GM19467 (cell line): Measurements from ENCODE around the gene HUWE1.

Source experiments
- ATAC-seq: cut with Tn5 transposase; IDR thresholded peaks from one replicate; pipeline ENCODE4 v1.9.1; 2021; ENCODE audit warnings: mild to moderate bottlenecking, moderate library complexity; ENCODE audit not compliant: unreplicated experiment

Gene HUWE1

DNA sequence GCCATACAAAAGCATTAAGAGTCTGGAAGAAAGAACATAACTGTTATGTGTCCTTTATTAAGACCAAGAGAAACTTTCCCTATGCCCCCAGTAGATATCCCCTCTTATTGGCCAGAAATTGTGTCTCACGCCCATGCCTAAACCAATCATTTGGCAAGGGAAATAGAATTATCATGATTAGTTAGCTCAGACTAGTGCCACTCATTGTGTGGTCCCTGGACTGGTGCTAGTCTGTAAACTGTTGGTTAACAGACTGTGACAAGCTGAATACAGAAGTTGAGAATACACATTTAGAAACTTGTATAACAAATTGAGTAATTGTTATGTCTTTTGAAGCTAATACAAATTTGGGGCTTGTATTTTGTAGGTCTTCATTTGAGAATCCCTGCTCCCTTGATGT lies 8.1 kb upstream of the HUWE1 start:
- no peak for ATAC-seq

- no peak for ATAC-seq
These were observed 1.8 kb upstream of the HUWE1 start for GRCh38 chrX:53688300-53688699.

GRCh38 chrX:53685711-53686110 lies 808 bp downstream of the HUWE1 start:
- no peak for ATAC-seq

GRCh38 chrX:53684415-53685192 lies 1.9 kb downstream of the HUWE1 start:
- peak; percentile 66 for ATAC-seq

- ATAC-seq: peak; percentile 63
These were observed 2.7 kb downstream of the HUWE1 start for GRCh38 chrX:53683556-53684414.

DNA sequence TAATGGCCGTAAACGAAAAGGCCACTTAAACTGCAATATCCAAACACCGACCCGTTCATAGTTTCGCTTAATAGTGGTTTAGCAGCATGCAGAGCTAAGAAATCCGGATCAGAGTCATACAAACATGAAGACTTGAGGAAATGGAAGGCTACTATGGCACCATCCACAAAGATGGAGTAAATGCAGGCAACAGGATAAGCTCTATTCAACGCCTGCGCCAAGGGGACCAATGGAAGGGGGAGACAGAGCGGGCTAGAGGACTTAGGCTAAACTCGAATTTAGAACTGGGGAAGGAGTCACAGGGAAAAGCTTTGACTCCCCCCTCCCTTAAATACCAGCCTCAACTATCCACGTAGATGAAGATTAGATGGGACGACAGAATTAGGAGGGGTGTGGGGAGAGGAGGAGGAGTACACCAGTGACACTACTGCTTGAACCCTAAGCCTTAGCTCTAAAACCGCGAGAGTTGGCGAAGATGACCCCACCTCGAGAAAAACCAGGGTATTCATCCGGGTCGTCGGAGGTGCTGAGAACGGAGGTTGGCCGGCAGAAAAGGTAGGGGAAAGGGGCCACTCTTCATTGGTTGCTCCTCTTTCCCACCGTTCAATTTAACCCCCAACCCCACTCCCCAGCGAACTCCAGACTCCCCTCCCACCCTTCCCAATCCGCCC lies 3.5 kb downstream of the HUWE1 start:
- no peak for ATAC-seq

- no peak for ATAC-seq
These were observed 4.9 kb downstream of the HUWE1 start for GRCh38 chrX:53681661-53682060.

GRCh38 chrX:53678667-53679066 lies 7.9 kb downstream of the HUWE1 start:
- ATAC-seq: no peak

DNA sequence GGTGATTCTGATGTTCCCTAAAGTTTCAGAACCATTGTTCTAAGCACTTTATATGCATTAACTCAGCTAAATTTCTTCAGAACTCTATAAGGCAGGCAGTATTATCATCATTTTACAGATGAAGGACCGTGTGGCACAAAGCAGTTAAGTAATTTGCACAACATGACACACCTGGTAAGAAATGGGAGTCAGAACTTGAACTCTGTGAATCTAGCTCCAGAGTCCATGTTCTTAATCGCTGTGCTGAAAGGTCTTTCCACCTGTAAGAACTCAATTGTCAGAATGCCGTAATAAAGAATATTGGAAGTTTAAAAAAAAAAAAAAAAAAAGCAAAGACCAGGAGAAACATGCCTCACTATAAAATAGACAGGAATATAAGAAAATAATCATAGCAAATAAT lies 9.2 kb downstream of the HUWE1 start:
- ATAC-seq: no peak

GRCh38 chrX:53674581-53674980 lies 11.9 kb downstream of the HUWE1 start:
- no peak for ATAC-seq

DNA sequence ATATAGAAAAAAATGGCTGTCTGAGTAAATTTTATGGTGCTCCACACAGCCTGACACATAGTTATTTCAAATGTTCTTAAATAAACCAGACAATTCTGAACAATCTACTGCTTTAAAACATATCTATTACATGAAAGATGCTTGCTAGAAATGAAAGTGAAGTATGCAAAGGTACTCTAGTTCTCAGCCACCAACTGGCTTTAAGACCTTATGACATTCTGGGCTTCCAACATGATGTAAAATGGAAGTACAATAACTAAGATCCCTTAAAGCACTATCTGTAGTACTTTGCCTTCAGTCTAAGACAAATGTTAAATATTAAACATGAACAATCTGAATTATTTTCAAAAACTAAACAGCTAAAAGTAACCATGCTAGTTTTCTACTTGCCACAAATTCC lies 17.3 kb downstream of the HUWE1 start:
- ATAC-seq: no peak

GRCh38 chrX:53666171-53666570 lies 20.3 kb downstream of the HUWE1 start:
- no peak for ATAC-seq

DNA sequence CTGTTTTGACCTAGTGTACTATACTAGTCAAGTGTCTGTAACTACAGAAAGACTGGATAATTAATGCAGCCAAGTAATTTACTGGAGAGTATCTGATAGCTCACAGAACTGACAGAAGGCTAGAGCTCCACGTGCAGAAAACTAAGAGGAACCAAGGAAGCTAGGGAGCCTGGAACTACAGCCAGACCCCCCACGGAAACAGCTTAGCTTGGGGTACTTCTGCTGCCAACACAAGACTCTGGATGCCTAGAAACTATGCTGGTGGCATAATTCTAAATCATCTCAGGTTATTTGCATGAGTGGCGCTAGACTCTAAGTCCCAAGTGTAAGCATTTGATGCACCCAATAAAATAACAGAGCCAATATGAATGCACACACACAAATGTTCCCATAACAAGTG lies 26.5 kb downstream of the HUWE1 start:
- no peak for ATAC-seq

DNA sequence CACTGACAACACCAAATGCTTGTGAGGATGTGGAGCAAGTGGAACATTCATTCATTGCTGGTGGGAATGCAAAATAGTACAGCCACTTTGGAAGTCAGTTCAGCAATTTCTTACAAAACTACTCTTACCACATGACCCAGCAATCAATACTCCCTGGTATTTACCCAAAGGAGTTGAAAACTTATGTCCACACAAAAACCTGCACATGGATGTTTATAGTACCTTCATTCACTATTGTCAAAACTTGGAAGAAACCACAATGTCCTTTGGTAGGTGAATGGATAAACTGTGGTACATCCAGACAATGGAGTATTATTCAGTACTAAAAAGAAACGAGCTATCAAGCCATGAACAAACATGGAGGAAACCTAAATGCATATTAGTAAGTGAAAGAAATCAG lies 27.5 kb downstream of the HUWE1 start:
- ATAC-seq: no peak

GRCh38 chrX:53656845-53657244 lies 29.7 kb downstream of the HUWE1 start:
- no peak for ATAC-seq

- ATAC-seq: no peak
These were observed 32.1 kb downstream of the HUWE1 start for GRCh38 chrX:53654376-53654775.

GRCh38 chrX:53644751-53645150 lies 41.8 kb downstream of the HUWE1 start:
- no peak for ATAC-seq

GRCh38 chrX:53642337-53642736 lies 44.2 kb downstream of the HUWE1 start:
- ATAC-seq: no peak

DNA sequence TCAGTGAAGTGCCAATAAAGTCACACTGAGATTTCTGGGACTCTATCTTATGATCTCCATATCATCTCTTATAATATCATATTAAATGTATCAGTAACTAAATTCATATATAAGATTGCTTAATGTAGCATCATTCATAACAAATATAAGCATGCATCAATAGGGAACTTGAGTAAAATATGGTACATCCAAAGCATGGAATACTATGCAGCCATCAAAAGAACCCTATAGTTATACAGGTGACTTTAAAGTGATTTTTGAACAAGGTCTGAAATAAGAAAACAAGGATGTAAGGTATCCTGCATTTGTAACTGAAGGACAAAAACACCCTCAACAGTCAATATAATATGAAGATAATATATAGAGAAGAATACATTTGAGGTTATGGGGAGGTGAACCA lies 47.3 kb downstream of the HUWE1 start:
- no peak for ATAC-seq

DNA sequence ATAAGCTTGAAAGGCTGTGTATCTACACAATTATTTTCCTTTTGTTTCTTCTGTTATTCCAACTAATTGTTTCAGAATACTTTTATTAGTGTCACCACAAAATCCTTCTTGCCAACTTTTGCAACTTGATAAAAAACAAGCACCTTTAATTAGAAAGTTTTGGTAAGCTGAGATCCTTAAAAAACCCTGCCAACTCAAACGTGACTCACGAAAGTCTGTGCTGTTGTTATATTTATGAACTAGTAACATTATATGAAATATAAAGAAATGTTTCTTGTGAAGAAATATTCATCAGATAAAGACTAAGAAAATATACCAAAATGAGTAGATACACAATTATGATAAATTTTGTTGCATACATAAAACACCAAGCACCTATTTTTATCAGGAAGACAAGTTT lies 49.0 kb downstream of the HUWE1 start:
- ATAC-seq: no peak

GRCh38 chrX:53631156-53631555 lies 55.4 kb downstream of the HUWE1 start:
- no peak for ATAC-seq

- no peak for ATAC-seq
These were observed 56.3 kb downstream of the HUWE1 start for GRCh38 chrX:53630261-53630660.
